EL (cell line): ENCODE measurements around the gene ADRB2.

Source experiments
- DNase-seq: peaks from one replicate; pipeline ENCODE4 v3.0.0-alpha.2; 2016

Gene ADRB2

GRCh38 chr5:148805326-148806290, 20.8 kb upstream of the ADRB2 start:
- peak; percentile 56 for DNase-seq

GRCh38 chr5:148806520-148806931, 19.9 kb upstream of the ADRB2 start:
- no peak for DNase-seq

- no peak for DNase-seq
Observed at GRCh38 chr5:148807851-148808250, 18.6 kb upstream of the ADRB2 start.

- DNase-seq, result no peak
Observed at GRCh38 chr5:148808864-148809642, 17.4 kb upstream of the ADRB2 start.

- DNase-seq, result no peak
Observed at GRCh38 chr5:148809781-148810524, 16.5 kb upstream of the ADRB2 start.

- DNase-seq, result no peak
Observed at GRCh38 chr5:148810823-148811222, 15.6 kb upstream of the ADRB2 start.

GRCh38 chr5:148811756-148812155, 14.7 kb upstream of the ADRB2 start:
- DNase-seq, result no peak

- DNase-seq, result no peak
Observed at GRCh38 chr5:148815086-148815485, 11.3 kb upstream of the ADRB2 start.

- no peak for DNase-seq
Observed at GRCh38 chr5:148815578-148815977, 10.8 kb upstream of the ADRB2 start.

GRCh38 chr5:148816357-148816756, 10.1 kb upstream of the ADRB2 start:
- no peak for DNase-seq

GRCh38 chr5:148816782-148817181, 9.6 kb upstream of the ADRB2 start:
- DNase-seq, result no peak

- DNase-seq, result no peak
Observed at GRCh38 chr5:148817606-148818005, 8.8 kb upstream of the ADRB2 start.

- DNase-seq, result peak; percentile 43
Observed at GRCh38 chr5:148820461-148821395, 5.7 kb upstream of the ADRB2 start.

- DNase-seq, result no peak
Observed at GRCh38 chr5:148823871-148824270, 2.5 kb upstream of the ADRB2 start.

- DNase-seq, result peak; percentile 52
Observed at GRCh38 chr5:148825716-148826052, 727 bp upstream of the ADRB2 start.

GRCh38 chr5:148826739-148827070, 294 bp downstream of the ADRB2 start:
- no peak for DNase-seq

- peak; percentile 31 for DNase-seq
Observed at GRCh38 chr5:148827723-148828122, 1.3 kb downstream of the ADRB2 start.

GRCh38 chr5:148828511-148829247, 2.3 kb downstream of the ADRB2 start:
- peak; percentile 36 for DNase-seq

- no peak for DNase-seq
Observed at GRCh38 chr5:148829248-148829594, 2.8 kb downstream of the ADRB2 start.

GRCh38 chr5:148829734-148830133, 3.3 kb downstream of the ADRB2 start:
- DNase-seq, result no peak

GRCh38 chr5:148830211-148830610, 3.8 kb downstream of the ADRB2 start:
- DNase-seq, result no peak
